Gastrocnemius medialis (tissue), 4 donors: Measurements from ENCODE around the gene ZNF304.

Experiments used
- POLR2A ChIP-seq, 2 donors: fragments of 450-650 bp; IDR thresholded peaks; one replicate each; pipeline ENCODE4 v1.6.1; 2017; ENCODE audit warnings: antibody characterized with exemption in 2 of 2, mild to moderate bottlenecking in 2 of 2, moderate library complexity in 2 of 2
- TF ChIP-seq, protein P1 (sequence below), 5 experiments: fragments of 450-650 bp in 3 of 5; fragments of 200-600 bp in 2 of 5; sonication (generic) in 2 of 5; IDR thresholded peaks in 4 of 5; conservative IDR thresholded peaks in 1 of 5; 1 replicate in 4 of 5; 2 replicates in 1 of 5; pipeline ENCODE4 v1.5.1; 2016 to 2019; ENCODE audit warnings: antibody characterized with exemption in 5 of 5, mild to moderate bottlenecking in 3 of 5, moderate library complexity in 3 of 5

DNA sequence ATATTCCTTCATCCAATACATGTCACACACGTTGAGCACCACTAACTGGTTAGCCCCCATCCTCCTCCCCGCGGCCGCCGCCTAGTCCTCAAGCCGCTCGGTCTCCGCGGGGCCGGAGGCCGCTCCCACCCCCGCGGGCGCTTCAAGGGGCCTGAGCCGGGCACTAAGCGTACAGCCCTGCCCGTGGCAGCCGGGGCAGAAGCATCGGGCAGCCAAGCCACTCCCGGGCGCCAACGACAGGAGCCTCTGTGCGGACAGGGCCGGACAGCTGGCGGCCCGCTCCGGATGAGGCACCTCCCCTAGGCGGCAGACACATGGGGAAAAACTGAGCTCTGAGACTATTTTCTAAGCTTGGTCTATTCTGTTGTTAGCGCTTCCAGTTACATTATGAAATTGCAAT, 33.6 kb upstream of the ZNF304 start:
- TF ChIP-seq, protein P1, sequence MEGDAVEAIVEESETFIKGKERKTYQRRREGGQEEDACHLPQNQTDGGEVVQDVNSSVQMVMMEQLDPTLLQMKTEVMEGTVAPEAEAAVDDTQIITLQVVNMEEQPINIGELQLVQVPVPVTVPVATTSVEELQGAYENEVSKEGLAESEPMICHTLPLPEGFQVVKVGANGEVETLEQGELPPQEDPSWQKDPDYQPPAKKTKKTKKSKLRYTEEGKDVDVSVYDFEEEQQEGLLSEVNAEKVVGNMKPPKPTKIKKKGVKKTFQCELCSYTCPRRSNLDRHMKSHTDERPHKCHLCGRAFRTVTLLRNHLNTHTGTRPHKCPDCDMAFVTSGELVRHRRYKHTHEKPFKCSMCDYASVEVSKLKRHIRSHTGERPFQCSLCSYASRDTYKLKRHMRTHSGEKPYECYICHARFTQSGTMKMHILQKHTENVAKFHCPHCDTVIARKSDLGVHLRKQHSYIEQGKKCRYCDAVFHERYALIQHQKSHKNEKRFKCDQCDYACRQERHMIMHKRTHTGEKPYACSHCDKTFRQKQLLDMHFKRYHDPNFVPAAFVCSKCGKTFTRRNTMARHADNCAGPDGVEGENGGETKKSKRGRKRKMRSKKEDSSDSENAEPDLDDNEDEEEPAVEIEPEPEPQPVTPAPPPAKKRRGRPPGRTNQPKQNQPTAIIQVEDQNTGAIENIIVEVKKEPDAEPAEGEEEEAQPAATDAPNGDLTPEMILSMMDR (IDR thresholded peaks at IDR 0.05 in 4 of 5, conservative IDR thresholded peaks at IDR 0.05 in 1 of 5), result no peak
- no peak for TF ChIP-seq POLR2A (IDR thresholded peaks at IDR 0.05)
